HG03135 (cell line): Measurements from ENCODE around the gene TMEM138.
A peak's percentile ranks its signal among the peaks of the same experiment; 100 is the strongest.
"Not testable (repeated sequence)": the region's sequence is repeated elsewhere in the genome, so short reads cannot be mapped to it uniquely, and the experiment has no call there.

Experiments
- ATAC-seq: cut with Tn5 transposase; IDR thresholded peaks from one replicate; pipeline ENCODE4 v1.9.1; 2021; ENCODE audit warnings: mild to moderate bottlenecking, moderate library complexity; ENCODE audit not compliant: unreplicated experiment

TMEM138 gene

GRCh38 chr11:61362542-61362875, 335 bp downstream of the TMEM138 start:
- ATAC-seq, result no peak

GRCh38 chr11:61364012-61364675, 2.0 kb downstream of the TMEM138 start:
- no peak for ATAC-seq

- ATAC-seq, result no peak
These were observed 5.2 kb downstream of the TMEM138 start for GRCh38 chr11:61367406-61367805.

- ATAC-seq, result no peak
These were observed 6.5 kb downstream of the TMEM138 start for GRCh38 chr11:61368646-61369045.

- ATAC-seq, result no peak
These were observed 7.5 kb downstream of the TMEM138 start for GRCh38 chr11:61369372-61370348.

GRCh38 chr11:61370349-61371005, 8.3 kb downstream of the TMEM138 start:
- no peak for ATAC-seq

GRCh38 chr11:61372659-61373420, 10.7 kb downstream of the TMEM138 start:
- ATAC-seq, result no peak

GRCh38 chr11:61375761-61376108, 13.6 kb downstream of the TMEM138 start:
- ATAC-seq, result no peak

GRCh38 chr11:61377461-61378160, 15.4 kb downstream of the TMEM138 start:
- no peak for ATAC-seq

- ATAC-seq, result no peak
These were observed 16.6 kb downstream of the TMEM138 start for GRCh38 chr11:61378713-61379313.

- ATAC-seq, result no peak
These were observed 18.7 kb downstream of the TMEM138 start for GRCh38 chr11:61380884-61381283.

- not testable (repeated sequence) for ATAC-seq
These were observed 21.7 kb downstream of the TMEM138 start for GRCh38 chr11:61383859-61384258.

- ATAC-seq, result no peak
These were observed 22.4 kb downstream of the TMEM138 start for GRCh38 chr11:61384271-61385242.

GRCh38 chr11:61390161-61390560, 28.0 kb downstream of the TMEM138 start:
- no peak for ATAC-seq

GRCh38 chr11:61392981-61393595, 30.9 kb downstream of the TMEM138 start:
- peak; percentile 18 for ATAC-seq

- no peak for ATAC-seq
These were observed 39.0 kb downstream of the TMEM138 start for GRCh38 chr11:61401173-61401572.

- ATAC-seq, result no peak
These were observed 39.4 kb downstream of the TMEM138 start for GRCh38 chr11:61401573-61401972.

GRCh38 chr11:61403658-61404057, 41.5 kb downstream of the TMEM138 start:
- no peak for ATAC-seq
